Left ventricle myocardium inferior (tissue), 1 donor: ENCODE measurements around the gene FBXO47. TPM values are rescaled to one million over a fixed set of nuclear protein-coding genes. Genes with fewer than 3 reads are reported as not detected.
A peak's percentile ranks its signal among the peaks of the same experiment; 100 is the strongest.

Source experiments
- DNase-seq: peaks from one replicate; pipeline ENCODE4 v3.0.0-alpha.2; 2020
- H3K27ac ChIP-seq: fragments of 200-600 bp; replicated peaks from 2 replicates; pipeline ENCODE4 v1.8.0; 2021
- H3K27me3 ChIP-seq: fragments of 200-600 bp; 2 replicates; pipeline ENCODE4 v1.8.0; 2021; ENCODE audit warnings: low read depth
- H3K36me3 ChIP-seq: fragments of 200-600 bp; 2 replicates; pipeline ENCODE4 v1.8.0; 2021
- H3K4me1 ChIP-seq: fragments of 200-600 bp; 2 replicates; pipeline ENCODE4 v1.8.0; 2021
- H3K4me3 ChIP-seq: fragments of 200-600 bp; 2 replicates; pipeline ENCODE4 v1.8.0; 2021; ENCODE audit warnings: mild to moderate bottlenecking, moderate library complexity
- H3K9me3 ChIP-seq: fragments of 200-600 bp; replicated peaks from 2 replicates; pipeline ENCODE4 v1.8.0; 2021
- intact Hi-C: fragments of 100-400 bp; cut with micrococcal nuclease; formaldehyde crosslinking; loops from one replicate; pipeline ENCODE4 v1.11.0; 2022
- total RNA-seq: library from RNA; stranded (reverse); fragmentation: NEBNext Ultra II Directional; extraction: Animal tissue kit (Norgen Biotek cat#: 25700); gene quantifications from one replicate; pipeline ENCODE4 v1.2.1, GENCODE V29; 2021
- TF ChIP-seq, protein P1 (sequence below): fragments of 200-600 bp; IDR thresholded peaks from 2 replicates; pipeline ENCODE4 v1.8.0; 2021; ENCODE audit warnings: antibody characterized with exemption, mild to moderate bottlenecking, borderline replicate concordance
- donor health status: DM: no; HTN: yes; CAD: no; lungs with severe emphysema.

The FBXO47 gene
- total RNA-seq, 1 donor from 2014 or later, result not detected

DNA sequence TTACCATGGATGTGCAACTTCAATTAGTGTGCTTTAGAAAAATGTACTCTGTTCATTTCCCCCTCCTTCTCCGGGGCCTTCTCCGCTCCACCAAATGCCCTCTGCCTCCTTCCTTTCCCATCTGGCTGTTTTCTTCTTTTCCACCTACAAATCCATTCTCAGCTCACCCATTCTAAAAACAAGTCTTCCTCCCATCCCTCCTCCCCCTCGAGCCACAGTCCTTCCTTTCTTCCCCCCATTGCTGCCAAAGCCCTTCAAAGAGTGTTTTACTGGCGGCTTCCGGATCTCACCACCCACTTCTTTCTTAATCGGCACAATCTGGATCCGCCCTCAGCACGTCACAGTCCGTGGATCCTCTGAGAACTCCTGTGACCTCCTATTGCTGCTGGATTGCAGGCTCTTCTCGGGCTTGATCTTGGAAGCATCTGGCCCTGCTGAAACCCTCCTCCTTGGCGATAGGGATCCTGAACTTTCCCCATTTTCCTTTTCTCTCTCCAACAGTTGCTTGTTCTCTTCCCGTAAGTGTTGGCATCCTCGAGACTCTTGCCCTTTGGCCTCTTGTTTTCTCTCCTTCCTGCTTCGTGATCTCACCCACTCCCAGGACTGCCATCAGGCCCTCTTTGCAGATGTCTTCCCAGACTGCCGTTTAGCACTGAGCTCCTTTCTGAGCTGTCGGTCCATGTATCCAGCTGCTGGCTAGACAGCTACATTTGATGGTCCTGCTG lies 36.0 kb upstream of the FBXO47 start:
- no peaks in the 10 kb centered on the region for H3K36me3 ChIP-seq
- peaks cover 4% of the 10 kb centered on the region for H3K9me3 ChIP-seq
- intact Hi-C loops, result no loop called here
- peak overlapping the region; percentile 51 for H3K4me3 ChIP-seq
- TF ChIP-seq, protein P1, sequence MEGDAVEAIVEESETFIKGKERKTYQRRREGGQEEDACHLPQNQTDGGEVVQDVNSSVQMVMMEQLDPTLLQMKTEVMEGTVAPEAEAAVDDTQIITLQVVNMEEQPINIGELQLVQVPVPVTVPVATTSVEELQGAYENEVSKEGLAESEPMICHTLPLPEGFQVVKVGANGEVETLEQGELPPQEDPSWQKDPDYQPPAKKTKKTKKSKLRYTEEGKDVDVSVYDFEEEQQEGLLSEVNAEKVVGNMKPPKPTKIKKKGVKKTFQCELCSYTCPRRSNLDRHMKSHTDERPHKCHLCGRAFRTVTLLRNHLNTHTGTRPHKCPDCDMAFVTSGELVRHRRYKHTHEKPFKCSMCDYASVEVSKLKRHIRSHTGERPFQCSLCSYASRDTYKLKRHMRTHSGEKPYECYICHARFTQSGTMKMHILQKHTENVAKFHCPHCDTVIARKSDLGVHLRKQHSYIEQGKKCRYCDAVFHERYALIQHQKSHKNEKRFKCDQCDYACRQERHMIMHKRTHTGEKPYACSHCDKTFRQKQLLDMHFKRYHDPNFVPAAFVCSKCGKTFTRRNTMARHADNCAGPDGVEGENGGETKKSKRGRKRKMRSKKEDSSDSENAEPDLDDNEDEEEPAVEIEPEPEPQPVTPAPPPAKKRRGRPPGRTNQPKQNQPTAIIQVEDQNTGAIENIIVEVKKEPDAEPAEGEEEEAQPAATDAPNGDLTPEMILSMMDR, result no peak
- peaks cover 35% of the 10 kb centered on the region for H3K4me1 ChIP-seq
- DNase-seq, result peak; percentile 86
- H3K27ac ChIP-seq, result peak overlapping the region; percentile 94
- H3K27me3 ChIP-seq, result peaks cover 6% of the 10 kb centered on the region

GRCh38 chr17:39001703-39002637 lies 34.8 kb upstream of the FBXO47 start:
- peaks cover 4% of the 10 kb centered on the region for H3K36me3 ChIP-seq
- peak overlapping the region; percentile 94 for H3K27ac ChIP-seq
- intact Hi-C loops, result no loop called here
- DNase-seq, result peak; percentile 85
- peaks cover 35% of the 10 kb centered on the region for H3K4me1 ChIP-seq
- peak overlapping the region; percentile 51 for H3K4me3 ChIP-seq
- TF ChIP-seq, protein P1, result peak; percentile 14
- H3K27me3 ChIP-seq, result peaks cover 6% of the 10 kb centered on the region
- H3K9me3 ChIP-seq, result peaks cover 16% of the 10 kb centered on the region

DNA sequence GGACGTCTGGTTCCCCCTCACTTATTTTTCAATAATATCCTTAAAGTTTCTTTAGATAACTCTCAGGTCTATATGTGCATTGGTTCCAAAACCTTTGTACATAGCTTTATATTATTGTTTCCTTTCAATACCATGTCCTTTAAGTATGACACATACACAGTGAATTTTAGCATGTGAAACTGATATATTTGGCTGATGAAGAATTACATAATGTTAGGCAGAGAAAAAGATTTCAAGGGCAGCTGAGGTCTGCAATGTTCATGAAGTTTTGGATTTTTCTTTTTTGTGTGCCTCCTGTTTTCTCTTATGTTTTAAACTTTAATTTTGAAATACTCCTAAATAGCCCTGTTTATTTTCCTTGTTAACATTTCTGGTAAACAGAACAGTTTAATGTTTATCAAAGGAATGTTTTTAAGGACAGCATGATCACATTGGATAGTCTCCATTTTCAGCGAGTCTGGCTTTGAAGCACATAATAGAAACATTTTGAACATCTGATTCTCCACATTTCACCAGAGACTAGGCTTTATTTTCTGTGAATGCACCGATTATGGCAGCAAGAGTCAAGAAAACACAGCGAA lies 32.9 kb upstream of the FBXO47 start:
- intact Hi-C loops, result no loop called here

DNA sequence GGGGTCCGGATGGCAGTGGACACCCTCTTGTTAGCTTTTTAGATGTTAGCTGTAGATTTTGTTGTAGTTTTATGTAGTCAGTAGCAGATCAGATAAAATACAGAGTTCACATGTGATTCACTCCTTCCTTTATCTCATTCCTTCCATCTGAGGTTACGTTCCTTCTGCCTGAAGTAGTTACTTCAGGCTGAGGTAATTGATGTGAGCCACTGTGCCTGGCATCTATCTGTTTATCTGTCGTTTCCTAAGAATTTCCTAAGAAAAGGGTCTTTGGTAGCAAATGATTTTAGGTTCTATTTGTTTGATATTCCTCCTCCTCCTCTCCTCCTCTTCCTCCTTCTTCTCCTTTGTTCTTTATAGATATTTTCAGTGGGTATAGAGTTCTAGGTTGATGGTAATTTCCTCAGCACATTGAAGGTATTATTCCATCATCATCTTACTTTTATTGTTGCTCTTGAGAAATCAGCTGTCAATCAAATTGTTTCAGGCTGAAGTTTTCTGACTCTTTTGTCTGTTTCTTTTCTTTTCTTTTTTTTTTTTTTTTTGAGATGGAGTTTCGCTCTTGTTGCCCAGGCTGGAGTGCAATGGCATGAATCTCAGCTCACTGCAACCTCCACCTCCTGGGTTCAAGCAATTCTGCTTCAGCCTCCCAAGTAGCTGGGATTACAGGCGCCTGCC lies 29.6 kb upstream of the FBXO47 start:
- H3K27me3 ChIP-seq, result no peaks in the 10 kb centered on the region
- H3K36me3 ChIP-seq, result peaks cover 10% of the 10 kb centered on the region
- TF ChIP-seq, protein P1, result no peak
- H3K9me3 ChIP-seq, result peaks cover 26% of the 10 kb centered on the region
- intact Hi-C loops, result no loop called here
- no peak overlapping the region for H3K4me3 ChIP-seq
- H3K4me1 ChIP-seq, result peaks cover 21% of the 10 kb centered on the region
- no peak for DNase-seq
- no peak overlapping the region for H3K27ac ChIP-seq

More for the DNA sequence above, 32.9 kb upstream of the FBXO47 start:
- Histone ChIP-seq H3K9me3 (peaks cover 26% of the 10 kb centered on the region), H3K27ac (peak overlapping the region; percentile 94), H3K27me3 (peaks cover 6% of the 10 kb centered on the region), H3K36me3 (peaks cover 10% of the 10 kb centered on the region), H3K4me3 (no peak overlapping the region), H3K4me1 (peaks cover 35% of the 10 kb centered on the region)
- no peak for DNase-seq
- TF ChIP-seq, protein P1, result no peak

- Histone ChIP-seq H3K4me1 (peaks cover 6% of the 10 kb centered on the region), H3K27me3 (no peaks in the 10 kb centered on the region), H3K36me3 (peaks cover 10% of the 10 kb centered on the region), H3K27ac (peak overlapping the region; percentile 65), H3K4me3 (no peak overlapping the region), H3K9me3 (peaks cover 26% of the 10 kb centered on the region)
- intact Hi-C loops, result no loop called here
- TF ChIP-seq, protein P1, result no peak
- no peak for DNase-seq
Measured at GRCh38 chr17:38994026-38994425, 26.8 kb upstream of the FBXO47 start.
